HG02852 (cell line): ENCODE results near the gene MYBL2.
"Not testable (repeated sequence)": the region's sequence is repeated elsewhere in the genome, so short reads cannot be mapped to it uniquely, and the experiment has no call there.

Source experiments
- ATAC-seq: cut with Tn5 transposase; IDR thresholded peaks from one replicate; pipeline ENCODE4 v1.9.1; 2021; ENCODE audit warnings: mild to moderate bottlenecking, moderate library complexity; ENCODE audit not compliant: unreplicated experiment

The MYBL2 gene

GRCh38 chr20:43666376-43667328, at the start of gene MYBL2:
MYBL2 (plus strand) TSS chr20:43667114; CDS start chr20:43667284, 170 bp downstream.
- peak; percentile 69 for ATAC-seq

GRCh38 chr20:43631598-43631997, 35.3 kb upstream of the MYBL2 start:
- ATAC-seq = no peak

GRCh38 chr20:43636429-43636828, 30.5 kb upstream of the MYBL2 start:
- ATAC-seq = no peak

GRCh38 chr20:43642548-43642947, 24.4 kb upstream of the MYBL2 start:
- ATAC-seq = no peak

GRCh38 chr20:43650997-43651525, 15.9 kb upstream of the MYBL2 start:
- no peak for ATAC-seq

- not testable (repeated sequence) for ATAC-seq
These were observed 15.2 kb upstream of the MYBL2 start for GRCh38 chr20:43651650-43652184.

- no peak for ATAC-seq
These were observed 12.9 kb upstream of the MYBL2 start for GRCh38 chr20:43653966-43654365.

GRCh38 chr20:43655176-43655575, 11.7 kb upstream of the MYBL2 start:
- ATAC-seq = not testable (repeated sequence)

- no peak for ATAC-seq
These were observed 11.0 kb upstream of the MYBL2 start for GRCh38 chr20:43655937-43656336.

GRCh38 chr20:43658069-43658722, 8.7 kb upstream of the MYBL2 start:
- ATAC-seq = peak; percentile 19

GRCh38 chr20:43658723-43659419, 8.0 kb upstream of the MYBL2 start:
- no peak for ATAC-seq

GRCh38 chr20:43662943-43663655, 3.8 kb upstream of the MYBL2 start:
- no peak for ATAC-seq

GRCh38 chr20:43665466-43666176, 1.3 kb upstream of the MYBL2 start:
- ATAC-seq = no peak

GRCh38 chr20:43667341-43668132, 623 bp downstream of the MYBL2 start:
- ATAC-seq = peak; percentile 27

- no peak for ATAC-seq
These were observed 2.4 kb downstream of the MYBL2 start for GRCh38 chr20:43669332-43669731.

GRCh38 chr20:43670423-43670822, 3.5 kb downstream of the MYBL2 start:
- no peak for ATAC-seq

- ATAC-seq = no peak
These were observed 9.5 kb downstream of the MYBL2 start for GRCh38 chr20:43676368-43676767.

GRCh38 chr20:43680981-43681380, 14.1 kb downstream of the MYBL2 start:
- peak; percentile 9 for ATAC-seq

GRCh38 chr20:43681468-43681942, 14.6 kb downstream of the MYBL2 start:
- peak; percentile 19 for ATAC-seq
